Calu3 (cell line): ENCODE results near the gene TMEM63B. TPM values are rescaled to one million over a fixed set of nuclear protein-coding genes. Genes with fewer than 3 reads are reported as not detected.

ENCODE experiments used
- BruUV-seq: library from RNA; stranded (reverse); fragments of 400-500 nt; replicated peaks from 2 replicates; lab custom pipeline; 2021; lab: Mats Ljungman, UMichigan
- CTCF ChIA-PET: fragments of 300-600 bp; sonication (Branson Sonifier 250); formaldehyde crosslinking; loops from one replicate; lab custom pipeline; 2022; ENCODE audit warnings: antibody characterized with exemption; lab: Charles Lee
- DNase-seq: peaks from one replicate; pipeline ENCODE4 v3.0.0; 2022
- H3K27ac Mint-ChIP-seq: one replicate; pipeline ENCODE4 v1.8.0; 2022; ENCODE audit warnings: mixed read lengths; ENCODE audit not compliant: unreplicated experiment
- H3K27me3 Mint-ChIP-seq: one replicate; pipeline ENCODE4 v1.8.0; 2022; ENCODE audit warnings: mixed read lengths; ENCODE audit not compliant: unreplicated experiment
- H3K36me3 Mint-ChIP-seq: one replicate; pipeline ENCODE4 v1.8.0; 2022; ENCODE audit warnings: mild to moderate bottlenecking, moderate library complexity, mixed read lengths; ENCODE audit not compliant: insufficient read depth, unreplicated experiment
- H3K4me1 Mint-ChIP-seq: one replicate; pipeline ENCODE4 v1.8.0; 2022; ENCODE audit warnings: mild to moderate bottlenecking, low read depth, mixed read lengths; ENCODE audit not compliant: unreplicated experiment
- H3K4me3 Mint-ChIP-seq: one replicate; pipeline ENCODE4 v1.8.0; 2022; ENCODE audit warnings: mild to moderate bottlenecking, low read depth, moderate library complexity, mixed read lengths; ENCODE audit not compliant: unreplicated experiment
- H3K9me3 Mint-ChIP-seq: one replicate; pipeline ENCODE4 v1.8.0; 2022; ENCODE audit warnings: low read depth, mixed read lengths; ENCODE audit not compliant: unreplicated experiment
- CTCF ChIP-seq: fragments of 200-600 bp; IDR thresholded peaks from one replicate; pipeline ENCODE4 v1.8.0; 2022; ENCODE audit warnings: antibody characterized with exemption; ENCODE audit not compliant: unreplicated experiment
- intact Hi-C: fragments of 100-400 bp; cut with micrococcal nuclease; formaldehyde crosslinking; loops from one replicate; pipeline ENCODE4 v1.10.0; 2022; ENCODE audit not compliant: unreplicated experiment
- total RNA-seq: library from RNA; stranded (reverse); gene quantifications from 2 replicates; pipeline ENCODE4 v1.2.3, GENCODE V29; 2022

TMEM63B gene
- total RNA-seq, 1 experiment from 2014 or later = 84.2 TPM

- CTCF ChIA-PET = interaction anchor here (0.7 kb wide), 1 partner anchor 87 kb away, joined by 4 read pairs; no protein-coding TSS in a partner anchor
- BruUV-seq = no TSS peak
- TF ChIP-seq CTCF = no peak
- Mint-ChIP-seq H3K4me1 (peaks cover 6% of the 10 kb centered on the region), H3K9me3 (no peaks in the 10 kb centered on the region), H3K27ac (no peak overlapping the region), H3K27me3 (peaks cover 14% of the 10 kb centered on the region), H3K36me3 (no peaks in the 10 kb centered on the region), H3K4me3 (no peak overlapping the region)
- intact Hi-C loops = no loop called here
- no peak for DNase-seq
Observed at GRCh38 chr6:44198684-44199083, 71.3 kb downstream of the TMEM63B start.

- TF ChIP-seq CTCF = no peak
- no peak for DNase-seq
- CTCF ChIA-PET = interaction anchor here (1.3 kb wide), 1 partner anchor 19 kb away, joined by 4 read pairs; no protein-coding TSS in a partner anchor
- Mint-ChIP-seq H3K9me3 (no peaks in the 10 kb centered on the region), H3K36me3 (no peaks in the 10 kb centered on the region), H3K4me3 (no peak overlapping the region), H3K27me3 (peaks cover 2% of the 10 kb centered on the region), H3K4me1 (peaks cover 18% of the 10 kb centered on the region), H3K27ac (no peak overlapping the region)
- intact Hi-C loops = no loop called here
- no TSS peak for BruUV-seq
Observed at GRCh38 chr6:44199883-44200282, 72.5 kb downstream of the TMEM63B start.

GRCh38 chr6:44201200-44201599 is 73.8 kb downstream of the TMEM63B start:
- no peaks in the 10 kb centered on the region for H3K27me3 Mint-ChIP-seq
- intact Hi-C loops = no loop called here
- no TSS peak for BruUV-seq
- no peak overlapping the region for H3K4me3 Mint-ChIP-seq
- DNase-seq = no peak
- no peak for TF ChIP-seq CTCF
- H3K36me3 Mint-ChIP-seq = no peaks in the 10 kb centered on the region
- CTCF ChIA-PET = interaction anchor here (1.3 kb wide), 1 partner anchor 18 kb away, joined by 4 read pairs; no protein-coding TSS in a partner anchor
- peaks cover 21% of the 10 kb centered on the region for H3K4me1 Mint-ChIP-seq
- no peaks in the 10 kb centered on the region for H3K9me3 Mint-ChIP-seq
- no peak overlapping the region for H3K27ac Mint-ChIP-seq

GRCh38 chr6:44201638-44202303 is 74.4 kb downstream of the TMEM63B start:
- H3K4me1 Mint-ChIP-seq = peaks cover 21% of the 10 kb centered on the region
- no peaks in the 10 kb centered on the region for H3K9me3 Mint-ChIP-seq
- no peak overlapping the region for H3K4me3 Mint-ChIP-seq
- CTCF ChIA-PET = no interaction called here
- H3K36me3 Mint-ChIP-seq = no peaks in the 10 kb centered on the region
- no peaks in the 10 kb centered on the region for H3K27me3 Mint-ChIP-seq
- intact Hi-C loops = no loop called here
- no peak for TF ChIP-seq CTCF
- BruUV-seq = no TSS peak
- no peak overlapping the region for H3K27ac Mint-ChIP-seq
- DNase-seq = no peak
